Measurements from ENCODE around the gene CD248.
A peak's percentile ranks its signal among the peaks of the same experiment; 100 is the strongest.

DNA sequence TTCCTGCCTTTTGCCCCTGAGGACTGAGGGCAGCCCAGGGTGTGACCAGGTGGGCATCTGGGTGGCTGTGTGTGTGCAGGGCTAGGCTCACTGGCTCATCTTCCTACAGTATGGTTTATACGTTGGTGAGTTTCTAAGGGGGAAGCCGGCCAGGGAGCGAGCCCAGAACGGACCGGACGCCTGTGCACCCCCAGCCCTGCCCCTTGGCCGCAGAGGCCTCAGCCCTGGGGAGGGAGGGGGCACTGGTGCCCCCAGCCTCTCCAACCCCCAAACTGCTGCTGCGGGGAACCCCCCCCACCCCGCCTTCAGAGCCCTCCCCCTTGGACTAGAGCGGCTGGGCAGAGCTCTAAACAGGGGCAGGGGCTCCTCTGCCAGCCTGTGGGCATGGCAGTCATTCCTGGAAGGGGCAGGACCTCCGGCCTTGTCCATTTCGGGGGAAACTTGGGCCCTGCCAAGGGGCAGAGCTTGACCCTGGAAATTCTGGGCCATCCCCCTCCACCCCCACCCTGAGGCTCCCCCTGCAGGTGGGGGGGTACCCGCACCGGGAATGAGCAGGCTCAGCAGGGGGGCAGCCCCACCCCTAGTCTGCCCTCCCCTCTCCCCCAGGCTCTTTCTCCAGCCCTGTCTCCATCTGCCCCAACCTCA is 33.3 kb downstream of the CD248 start:
- TF ChIP-seq, protein P1, sequence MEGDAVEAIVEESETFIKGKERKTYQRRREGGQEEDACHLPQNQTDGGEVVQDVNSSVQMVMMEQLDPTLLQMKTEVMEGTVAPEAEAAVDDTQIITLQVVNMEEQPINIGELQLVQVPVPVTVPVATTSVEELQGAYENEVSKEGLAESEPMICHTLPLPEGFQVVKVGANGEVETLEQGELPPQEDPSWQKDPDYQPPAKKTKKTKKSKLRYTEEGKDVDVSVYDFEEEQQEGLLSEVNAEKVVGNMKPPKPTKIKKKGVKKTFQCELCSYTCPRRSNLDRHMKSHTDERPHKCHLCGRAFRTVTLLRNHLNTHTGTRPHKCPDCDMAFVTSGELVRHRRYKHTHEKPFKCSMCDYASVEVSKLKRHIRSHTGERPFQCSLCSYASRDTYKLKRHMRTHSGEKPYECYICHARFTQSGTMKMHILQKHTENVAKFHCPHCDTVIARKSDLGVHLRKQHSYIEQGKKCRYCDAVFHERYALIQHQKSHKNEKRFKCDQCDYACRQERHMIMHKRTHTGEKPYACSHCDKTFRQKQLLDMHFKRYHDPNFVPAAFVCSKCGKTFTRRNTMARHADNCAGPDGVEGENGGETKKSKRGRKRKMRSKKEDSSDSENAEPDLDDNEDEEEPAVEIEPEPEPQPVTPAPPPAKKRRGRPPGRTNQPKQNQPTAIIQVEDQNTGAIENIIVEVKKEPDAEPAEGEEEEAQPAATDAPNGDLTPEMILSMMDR (conservative IDR thresholded peaks at IDR 0.05; ENCODE audit: low read depth in 2 of 2): peak in 1 of 2 experiments; percentile 16; a peak in 2 of 4 replicates
- TF ChIP-seq EZH2phosphoT487 (IDR thresholded peaks at IDR 0.05; ENCODE audit: unreplicated experiment) (no peak), EZH2 (IDR thresholded peaks at IDR 0.05; ENCODE audit: low read depth, unreplicated experiment) (no peak), POLR2AphosphoS5 (IDR thresholded peaks at IDR 0.05; ENCODE audit: low read depth) (no peak), NANOG (IDR thresholded peaks at IDR 0.05; ENCODE audit: borderline replicate concordance) (no peak), CREB1 (CRISPR knock-in tag; IDR thresholded peaks at IDR 0.05; ENCODE audit: low read depth) (no peak), JUNB (IDR thresholded peaks at IDR 0.05; ENCODE audit: unreplicated experiment) (no peak), ZNF331 (CRISPR knock-in tag; IDR thresholded peaks at IDR 0.05; ENCODE audit: low read depth) (no peak), STAT1 (IDR thresholded peaks at IDR 0.05; ENCODE audit: unreplicated experiment) (no peak), ZNF114 (CRISPR knock-in tag; IDR thresholded peaks at IDR 0.05) (no peak)
- TF ChIP-seq, protein P2, sequence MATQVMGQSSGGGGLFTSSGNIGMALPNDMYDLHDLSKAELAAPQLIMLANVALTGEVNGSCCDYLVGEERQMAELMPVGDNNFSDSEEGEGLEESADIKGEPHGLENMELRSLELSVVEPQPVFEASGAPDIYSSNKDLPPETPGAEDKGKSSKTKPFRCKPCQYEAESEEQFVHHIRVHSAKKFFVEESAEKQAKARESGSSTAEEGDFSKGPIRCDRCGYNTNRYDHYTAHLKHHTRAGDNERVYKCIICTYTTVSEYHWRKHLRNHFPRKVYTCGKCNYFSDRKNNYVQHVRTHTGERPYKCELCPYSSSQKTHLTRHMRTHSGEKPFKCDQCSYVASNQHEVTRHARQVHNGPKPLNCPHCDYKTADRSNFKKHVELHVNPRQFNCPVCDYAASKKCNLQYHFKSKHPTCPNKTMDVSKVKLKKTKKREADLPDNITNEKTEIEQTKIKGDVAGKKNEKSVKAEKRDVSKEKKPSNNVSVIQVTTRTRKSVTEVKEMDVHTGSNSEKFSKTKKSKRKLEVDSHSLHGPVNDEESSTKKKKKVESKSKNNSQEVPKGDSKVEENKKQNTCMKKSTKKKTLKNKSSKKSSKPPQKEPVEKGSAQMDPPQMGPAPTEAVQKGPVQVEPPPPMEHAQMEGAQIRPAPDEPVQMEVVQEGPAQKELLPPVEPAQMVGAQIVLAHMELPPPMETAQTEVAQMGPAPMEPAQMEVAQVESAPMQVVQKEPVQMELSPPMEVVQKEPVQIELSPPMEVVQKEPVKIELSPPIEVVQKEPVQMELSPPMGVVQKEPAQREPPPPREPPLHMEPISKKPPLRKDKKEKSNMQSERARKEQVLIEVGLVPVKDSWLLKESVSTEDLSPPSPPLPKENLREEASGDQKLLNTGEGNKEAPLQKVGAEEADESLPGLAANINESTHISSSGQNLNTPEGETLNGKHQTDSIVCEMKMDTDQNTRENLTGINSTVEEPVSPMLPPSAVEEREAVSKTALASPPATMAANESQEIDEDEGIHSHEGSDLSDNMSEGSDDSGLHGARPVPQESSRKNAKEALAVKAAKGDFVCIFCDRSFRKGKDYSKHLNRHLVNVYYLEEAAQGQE (IDR thresholded peaks at IDR 0.05; ENCODE audit: unreplicated experiment): no peak
- TF ChIP-seq, protein P3, sequence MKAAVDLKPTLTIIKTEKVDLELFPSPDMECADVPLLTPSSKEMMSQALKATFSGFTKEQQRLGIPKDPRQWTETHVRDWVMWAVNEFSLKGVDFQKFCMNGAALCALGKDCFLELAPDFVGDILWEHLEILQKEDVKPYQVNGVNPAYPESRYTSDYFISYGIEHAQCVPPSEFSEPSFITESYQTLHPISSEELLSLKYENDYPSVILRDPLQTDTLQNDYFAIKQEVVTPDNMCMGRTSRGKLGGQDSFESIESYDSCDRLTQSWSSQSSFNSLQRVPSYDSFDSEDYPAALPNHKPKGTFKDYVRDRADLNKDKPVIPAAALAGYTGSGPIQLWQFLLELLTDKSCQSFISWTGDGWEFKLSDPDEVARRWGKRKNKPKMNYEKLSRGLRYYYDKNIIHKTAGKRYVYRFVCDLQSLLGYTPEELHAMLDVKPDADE (IDR thresholded peaks at IDR 0.05): no peak
- TF ChIP-seq, protein P4, sequence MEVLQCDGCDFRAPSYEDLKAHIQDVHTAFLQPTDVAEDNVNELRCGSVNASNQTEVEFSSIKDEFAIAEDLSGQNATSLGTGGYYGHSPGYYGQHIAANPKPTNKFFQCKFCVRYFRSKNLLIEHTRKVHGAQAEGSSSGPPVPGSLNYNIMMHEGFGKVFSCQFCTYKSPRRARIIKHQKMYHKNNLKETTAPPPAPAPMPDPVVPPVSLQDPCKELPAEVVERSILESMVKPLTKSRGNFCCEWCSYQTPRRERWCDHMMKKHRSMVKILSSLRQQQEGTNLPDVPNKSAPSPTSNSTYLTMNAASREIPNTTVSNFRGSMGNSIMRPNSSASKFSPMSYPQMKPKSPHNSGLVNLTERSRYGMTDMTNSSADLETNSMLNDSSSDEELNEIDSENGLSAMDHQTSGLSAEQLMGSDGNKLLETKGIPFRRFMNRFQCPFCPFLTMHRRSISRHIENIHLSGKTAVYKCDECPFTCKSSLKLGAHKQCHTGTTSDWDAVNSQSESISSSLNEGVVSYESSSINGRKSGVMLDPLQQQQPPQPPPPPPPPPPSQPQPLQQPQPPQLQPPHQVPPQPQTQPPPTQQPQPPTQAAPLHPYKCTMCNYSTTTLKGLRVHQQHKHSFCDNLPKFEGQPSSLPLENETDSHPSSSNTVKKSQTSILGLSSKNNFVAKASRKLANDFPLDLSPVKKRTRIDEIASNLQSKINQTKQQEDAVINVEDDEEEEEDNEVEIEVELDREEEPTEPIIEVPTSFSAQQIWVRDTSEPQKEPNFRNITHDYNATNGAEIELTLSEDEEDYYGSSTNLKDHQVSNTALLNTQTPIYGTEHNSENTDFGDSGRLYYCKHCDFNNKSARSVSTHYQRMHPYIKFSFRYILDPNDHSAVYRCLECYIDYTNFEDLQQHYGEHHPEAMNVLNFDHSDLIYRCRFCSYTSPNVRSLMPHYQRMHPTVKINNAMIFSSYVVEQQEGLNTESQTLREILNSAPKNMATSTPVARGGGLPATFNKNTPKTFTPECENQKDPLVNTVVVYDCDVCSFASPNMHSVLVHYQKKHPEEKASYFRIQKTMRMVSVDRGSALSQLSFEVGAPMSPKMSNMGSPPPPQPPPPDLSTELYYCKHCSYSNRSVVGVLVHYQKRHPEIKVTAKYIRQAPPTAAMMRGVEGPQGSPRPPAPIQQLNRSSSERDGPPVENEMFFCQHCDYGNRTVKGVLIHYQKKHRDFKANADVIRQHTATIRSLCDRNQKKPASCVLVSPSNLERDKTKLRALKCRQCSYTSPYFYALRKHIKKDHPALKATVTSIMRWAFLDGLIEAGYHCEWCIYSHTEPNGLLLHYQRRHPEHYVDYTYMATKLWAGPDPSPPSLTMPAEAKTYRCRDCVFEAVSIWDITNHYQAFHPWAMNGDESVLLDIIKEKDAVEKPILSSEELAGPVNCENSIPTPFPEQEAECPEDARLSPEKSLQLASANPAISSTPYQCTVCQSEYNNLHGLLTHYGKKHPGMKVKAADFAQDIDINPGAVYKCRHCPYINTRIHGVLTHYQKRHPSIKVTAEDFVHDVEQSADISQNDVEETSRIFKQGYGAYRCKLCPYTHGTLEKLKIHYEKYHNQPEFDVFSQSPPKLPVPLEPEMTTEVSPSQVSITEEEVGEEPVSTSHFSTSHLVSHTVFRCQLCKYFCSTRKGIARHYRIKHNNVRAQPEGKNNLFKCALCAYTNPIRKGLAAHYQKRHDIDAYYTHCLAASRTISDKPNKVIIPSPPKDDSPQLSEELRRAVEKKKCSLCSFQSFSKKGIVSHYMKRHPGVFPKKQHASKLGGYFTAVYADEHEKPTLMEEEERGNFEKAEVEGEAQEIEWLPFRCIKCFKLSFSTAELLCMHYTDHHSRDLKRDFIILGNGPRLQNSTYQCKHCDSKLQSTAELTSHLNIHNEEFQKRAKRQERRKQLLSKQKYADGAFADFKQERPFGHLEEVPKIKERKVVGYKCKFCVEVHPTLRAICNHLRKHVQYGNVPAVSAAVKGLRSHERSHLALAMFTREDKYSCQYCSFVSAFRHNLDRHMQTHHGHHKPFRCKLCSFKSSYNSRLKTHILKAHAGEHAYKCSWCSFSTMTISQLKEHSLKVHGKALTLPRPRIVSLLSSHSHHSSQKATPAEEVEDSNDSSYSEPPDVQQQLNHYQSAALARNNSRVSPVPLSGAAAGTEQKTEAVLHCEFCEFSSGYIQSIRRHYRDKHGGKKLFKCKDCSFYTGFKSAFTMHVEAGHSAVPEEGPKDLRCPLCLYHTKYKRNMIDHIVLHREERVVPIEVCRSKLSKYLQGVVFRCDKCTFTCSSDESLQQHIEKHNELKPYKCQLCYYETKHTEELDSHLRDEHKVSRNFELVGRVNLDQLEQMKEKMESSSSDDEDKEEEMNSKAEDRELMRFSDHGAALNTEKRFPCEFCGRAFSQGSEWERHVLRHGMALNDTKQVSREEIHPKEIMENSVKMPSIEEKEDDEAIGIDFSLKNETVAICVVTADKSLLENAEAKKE (CRISPR knock-in tag; IDR thresholded peaks at IDR 0.05): no peak
